H1 (cell line): ENCODE measurements around the gene FCN3. TPM values are rescaled to one million over a fixed set of nuclear protein-coding genes. Genes with fewer than 3 reads are reported as not detected.

ENCODE experiments used
- CTCF ChIA-PET: fragments of 300-600 bp; sonication (Branson Sonifier 250); formaldehyde crosslinking; loops from one replicate; lab custom pipeline; 2021; ENCODE audit not compliant: partially characterized antibody; lab: Charles Lee
- POLR2A ChIA-PET: fragments of 300-600 bp; sonication (Branson Sonifier 250); formaldehyde crosslinking; loops from one replicate; lab custom pipeline; 2021; ENCODE audit warnings: inconsistent platforms; ENCODE audit not compliant: partially characterized antibody; lab: Charles Lee
- DNase-seq, 2 experiments: peaks; one replicate each; pipeline versions ENCODE4 v3.0.0 to v3.0.0-alpha.2; 2010 to 2022; ENCODE audit warnings: low spot score in 2 of 2, low read depth in 1 of 2, mixed read lengths in 1 of 2
- FAIRE-seq: peaks from 2 replicates; lab custom pipeline; 2011; peaks lifted over from hg19 to GRCh38; lab: Jason Lieb, UNC
- H2AFZ ChIP-seq: 2 replicates; pipeline ENCODE4 v1.8.1; 2012; ENCODE audit warnings: low read length, inconsistent platforms
- H2AK5ac ChIP-seq: 2 replicates; pipeline ENCODE4 v1.6.1; 2013; ENCODE audit warnings: low read depth, low read length
- H2BK120ac ChIP-seq: replicated peaks from 2 replicates; pipeline ENCODE3; 2013; ENCODE audit warnings: low read depth, low read length, inconsistent platforms
- H2BK12ac ChIP-seq: 2 replicates; pipeline ENCODE4 v1.6.1; 2013; ENCODE audit warnings: low read depth, low read length
- H2BK15ac ChIP-seq: 2 replicates; pipeline ENCODE4 v1.6.1; 2013; ENCODE audit warnings: low read length
- H2BK20ac ChIP-seq: 2 replicates; pipeline ENCODE4 v1.6.1; 2013; ENCODE audit warnings: low read length
- H2BK5ac ChIP-seq: 2 replicates; pipeline ENCODE4 v1.6.1; 2013; ENCODE audit warnings: low read depth, low read length
- H3K14ac ChIP-seq: 2 replicates; pipeline ENCODE4 v1.6.1; 2013; ENCODE audit warnings: inconsistent platforms; ENCODE audit not compliant: insufficient read length
- H3K18ac ChIP-seq: 2 replicates; pipeline ENCODE4 v1.6.1; 2013; ENCODE audit warnings: low read length; ENCODE audit errors: extremely low read depth
- H3K23ac ChIP-seq: 2 replicates; pipeline ENCODE4 v1.6.1; 2013; ENCODE audit warnings: inconsistent platforms; ENCODE audit not compliant: insufficient read length
- H3K23me2 ChIP-seq: 2 replicates; pipeline ENCODE4 v1.6.1; 2013; ENCODE audit warnings: low read depth, low read length
- H3K27ac ChIP-seq: 2 replicates; pipeline ENCODE4 v1.6.1; 2011; ENCODE audit warnings: low read depth, low read length, inconsistent platforms
- H3K27me3 ChIP-seq, 4 experiments: replicated peaks in 1 of 4; 1 replicate in 1 of 4; 2 replicates in 3 of 4; pipeline versions ENCODE4 v1.6.1 to v1.8.1; 2011 to 2013; ENCODE audit warnings: low read length in 3 of 4, mild to moderate bottlenecking in 3 of 4, inconsistent platforms in 2 of 4, mixed read lengths in 2 of 4, moderate library complexity in 1 of 4; ENCODE audit not compliant: control insufficient read depth in 3 of 4, insufficient read depth in 3 of 4; ENCODE audit errors: extremely low read depth in 1 of 4
- H3K36me3 ChIP-seq, 4 experiments: 2 replicates each; pipeline versions ENCODE4 v1.6.1 to v1.8.1; 2011 to 2013; ENCODE audit warnings: mild to moderate bottlenecking in 4 of 4, low read length in 3 of 4, moderate library complexity in 2 of 4, control low read depth in 1 of 4, inconsistent platforms in 1 of 4; ENCODE audit not compliant: insufficient read depth in 4 of 4, control insufficient read depth in 2 of 4
- H3K4ac ChIP-seq: replicated peaks from 2 replicates; pipeline ENCODE3; 2013; ENCODE audit warnings: low read length, low read depth, mixed read lengths, inconsistent platforms; ENCODE audit not compliant: insufficient read length
- H3K4me1 ChIP-seq, 4 experiments: replicated peaks in 1 of 4; 1 replicate in 1 of 4; 2 replicates in 3 of 4; pipeline versions ENCODE4 v1.6.1 to v1.8.1; 2011 to 2013; ENCODE audit warnings: low read length in 3 of 4, inconsistent platforms in 2 of 4, mixed read lengths in 1 of 4; ENCODE audit not compliant: insufficient read depth in 4 of 4, control insufficient read depth in 3 of 4
- H3K4me2 ChIP-seq, 2 experiments: 2 replicates each; pipeline versions ENCODE4 v1.6.1 to v1.8.1; 2011 to 2013; ENCODE audit warnings: low read depth in 2 of 2, low read length in 2 of 2, control low read depth in 1 of 2, inconsistent platforms in 1 of 2, mild to moderate bottlenecking in 1 of 2; ENCODE audit not compliant: insufficient read depth in 1 of 2
- H3K4me3 ChIP-seq, 4 experiments: fragments of 200-600, 300-600 bp in 1 of 4; sonication (generic), shearing (Covaris generic), sonication (Bioruptor Twin) in 1 of 4; 2 replicates each; pipeline versions ENCODE4 v1.5.1 to v1.8.1; 2011 to 2016; ENCODE audit warnings: low read length in 4 of 4, low read depth in 3 of 4, control low read depth in 2 of 4, inconsistent platforms in 2 of 4, mild to moderate bottlenecking in 2 of 4, mixed read lengths in 1 of 4, moderate library complexity in 1 of 4; ENCODE audit not compliant: insufficient read depth in 2 of 4; ENCODE audit errors: extremely low read depth in 1 of 4
- H3K56ac ChIP-seq: replicated peaks from 2 replicates; pipeline ENCODE3; 2013; ENCODE audit warnings: low read depth, mild to moderate bottlenecking, mixed read lengths, low read length, inconsistent platforms; ENCODE audit not compliant: insufficient read length
- H3K79me1 ChIP-seq: 2 replicates; pipeline ENCODE4 v1.6.1; 2013; ENCODE audit warnings: low read depth, low read length, control low read depth
- H3K79me2 ChIP-seq, 2 experiments: 2 replicates each; pipeline versions ENCODE4 v1.6.1 to v1.8.1; 2012 to 2013; ENCODE audit warnings: low read length in 2 of 2, mild to moderate bottlenecking in 2 of 2, inconsistent platforms in 1 of 2; ENCODE audit not compliant: insufficient read depth in 2 of 2, control insufficient read depth in 1 of 2
- H3K9ac ChIP-seq, 4 experiments: replicated peaks in 1 of 4; 1 replicate in 1 of 4; 2 replicates in 3 of 4; pipeline versions ENCODE4 v1.6.1 to v1.8.1; 2011 to 2013; ENCODE audit warnings: low read depth in 3 of 4, low read length in 3 of 4, control low read depth in 2 of 4, mild to moderate bottlenecking in 2 of 4, moderate library complexity in 2 of 4, inconsistent platforms in 1 of 4; ENCODE audit errors: extremely low read depth in 1 of 4
- H3K9me3 ChIP-seq, 2 experiments: 2 replicates each; pipeline versions ENCODE4 v1.6.1 to v1.8.1; 2012 to 2013; ENCODE audit warnings: mild to moderate bottlenecking in 2 of 2, moderate library complexity in 2 of 2, control low read depth in 1 of 2, inconsistent platforms in 1 of 2, low read depth in 1 of 2, low read length in 1 of 2, mixed read lengths in 1 of 2; ENCODE audit not compliant: insufficient read depth in 2 of 2
- H4K20me1 ChIP-seq, 2 experiments: replicated peaks in 1 of 2; 2 replicates each; pipeline versions ENCODE3 to v1.8.1; 2011 to 2013; ENCODE audit warnings: inconsistent platforms in 2 of 2, low read length in 2 of 2, mild to moderate bottlenecking in 1 of 2; ENCODE audit not compliant: insufficient read depth in 2 of 2, control insufficient read depth in 1 of 2
- H4K5ac ChIP-seq: 2 replicates; pipeline ENCODE4 v1.6.1; 2013; ENCODE audit warnings: low read length, low read depth, mixed read lengths, inconsistent platforms; ENCODE audit not compliant: insufficient read length
- H4K8ac ChIP-seq: 2 replicates; pipeline ENCODE4 v1.8.0; 2013; ENCODE audit warnings: mild to moderate bottlenecking, moderate library complexity, low read length, inconsistent platforms; ENCODE audit not compliant: insufficient read depth; ENCODE audit errors: extremely low read depth
- H4K91ac ChIP-seq: replicated peaks from 2 replicates; pipeline ENCODE3; 2013; ENCODE audit warnings: low read length, mixed read lengths, inconsistent platforms; ENCODE audit not compliant: insufficient read length
- BRCA1 ChIP-seq: IDR thresholded peaks from 2 replicates; pipeline ENCODE4 v1.6.1; 2012; ENCODE audit warnings: low read depth, low read length, improper control_type of control experiment
- CHD1 ChIP-seq: IDR thresholded peaks from 2 replicates; pipeline ENCODE4 v1.6.1; 2012; ENCODE audit warnings: low read depth, low read length, improper control_type of control experiment
- CTBP2 ChIP-seq: IDR thresholded peaks from 2 replicates; pipeline ENCODE4 v1.7.0; 2011; ENCODE audit warnings: borderline replicate concordance, mild to moderate bottlenecking, moderate library complexity, mixed read lengths, low read length; ENCODE audit not compliant: insufficient read depth, insufficient read length
- EGR1 ChIP-seq: IDR thresholded peaks from 2 replicates; pipeline ENCODE4 v1.6.1; 2011; ENCODE audit warnings: low read depth, low read length, borderline replicate concordance
- GABPA ChIP-seq: IDR thresholded peaks from 2 replicates; pipeline ENCODE4 v1.6.1; 2011; ENCODE audit warnings: mild to moderate bottlenecking, low read length, moderate library complexity, borderline replicate concordance; ENCODE audit not compliant: insufficient read depth
- GTF2F1 ChIP-seq: IDR thresholded peaks from 2 replicates; pipeline ENCODE4 v1.6.1; 2012; ENCODE audit warnings: low read depth, low read length, improper control_type of control experiment, borderline replicate concordance
- KDM1A ChIP-seq: fragments of 200-600, 300-600 bp; sonication (generic); IDR thresholded peaks from 2 replicates; pipeline ENCODE4 v1.7.1; 2016; ENCODE audit warnings: mild to moderate bottlenecking, low read length, borderline replicate concordance
- KDM5A ChIP-seq: fragments of 200-600 bp; IDR thresholded peaks from 2 replicates; pipeline ENCODE4 v1.7.1; 2012; ENCODE audit warnings: mild to moderate bottlenecking, low read length, inconsistent platforms, mixed read lengths
- SIN3A ChIP-seq, 2 experiments: IDR thresholded peaks in 1 of 2; conservative IDR thresholded peaks in 1 of 2; 2 replicates each; pipeline ENCODE4 v1.6.1; 2011 to 2012; ENCODE audit warnings: low read length in 2 of 2, improper control_type of control experiment in 1 of 2, low read depth in 1 of 2, mild to moderate bottlenecking in 1 of 2
- SIRT6 ChIP-seq: IDR thresholded peaks from one replicate; pipeline ENCODE4 v1.7.1; 2012; ENCODE audit warnings: low read length, inconsistent platforms
- WGBS, 2 experiments: shearing (Covaris generic) in 1 of 2; methylation state at CpG; one replicate each; pipeline versions ENCODE4 v1.1.6 to v1.1.7; 2013 to 2015; ENCODE audit warnings: low lambda C conversion rate in 2 of 2, mixed read lengths in 2 of 2, inconsistent platforms in 1 of 2, low coverage in 1 of 2, missing lambda C conversion rate in 1 of 2; ENCODE audit not compliant: insufficient replicate concordance in 2 of 2, insufficient coverage in 1 of 2, insufficient read length in 1 of 2; ENCODE audit errors: extremely low coverage in 1 of 2, missing lambda C conversion rate in 1 of 2; 5-methylcytosine and 5-hydroxymethylcytosine counted together
- polyA plus RNA-seq, 7 experiments: library from polyadenylated mRNA; depleted of rRNA in 3 of 7; stranded (reverse) in 5 of 7; unstranded in 2 of 7; fragments of >200 nt in 5 of 7; fragments of 200-250 nt in 2 of 7; gene quantifications; 1 replicate in 5 of 7; 2 replicates in 1 of 7; 4 replicates in 1 of 7; pipeline versions ENCODE4 v1.2.1 to v1.2.3, GENCODE V29; 2011 to 2013; ENCODE audit warnings: missing spikeins in 2 of 7, mixed read lengths in 2 of 7
- total RNA-seq: library from RNA; stranded (reverse); fragmentation: NEBNext Ultra II Directional; extraction: Animal tissue kit (Norgen Biotek cat#: 25700); gene quantifications from 2 replicates; pipeline ENCODE4 v1.2.1, GENCODE V29; 2021

Gene FCN3
- total and polyA plus RNA-seq, 2 of the 8 experiments (the other 6 are each of a cell fraction or from before 2014, with no cell fraction given) = 0.30 to 0.57 TPM

- DNase-seq = no peak
- Histone ChIP-seq H4K5ac (no peak overlapping the region), H3K36me3 (no peaks in the 10 kb centered on the region), H3K27ac (no peak overlapping the region), H3K14ac (no peak overlapping the region), H2BK5ac (no peak overlapping the region), H3K23ac (no peak overlapping the region), H3K4ac (no peak overlapping the region)
- CTCF ChIA-PET = interaction anchor here (0.6 to 18.9 kb wide), 15 partner anchors 9 to 279 kb away, joined by 3 to 625 read pairs (median 4); partner anchors contain the start of genes AHDC1, FCN3, GPR3 and MAP3K6
- TF ChIP-seq KDM5A = no peak
- no peak for TF ChIP-seq SIN3A (conservative IDR thresholded peaks at IDR 0.05 in 1 of 2, IDR thresholded peaks at IDR 0.05 in 1 of 2; ENCODE audit: low read depth in 1 of 2, low read length in 2 of 2)
- TF ChIP-seq EGR1 = no peak
- no peak for TF ChIP-seq GABPA
- no peak for TF ChIP-seq CTBP2
- TF ChIP-seq CHD1 = no peak
- no peak for TF ChIP-seq GTF2F1
- no peak for TF ChIP-seq KDM1A
- no peak for TF ChIP-seq BRCA1
- no peak for TF ChIP-seq SIRT6
- TF ChIP-seq, all 59 proteins: peak for 0
- H3K9me3 ChIP-seq = no peaks in the 10 kb centered on the region
- H2AFZ ChIP-seq = no peak overlapping the region
- peaks cover 0 to 16% (median 9%) of the 10 kb centered on the region in 4 experiments; a peak in 6 of 7 replicates for H3K27me3 ChIP-seq
- no peak overlapping the region for H3K4me2 ChIP-seq
- no peak overlapping the region for H3K56ac ChIP-seq
- H2BK12ac ChIP-seq = no peak overlapping the region
- H3K4me3 ChIP-seq = no peak overlapping the region
- H3K79me1 ChIP-seq = no peaks in the 10 kb centered on the region
- peaks cover 4% of the 10 kb centered on the region; the same call in 1 of the 2 replicates for H3K23me2 ChIP-seq
- POLR2A ChIA-PET = interaction anchor here (1.0 to 3.7 kb wide), 4 partner anchors 10 to 226 kb away, joined by 3 to 18 read pairs (median 8); partner anchors contain the start of genes MAP3K6 and SLC9A1
- no peak overlapping the region for H2BK20ac ChIP-seq
- FAIRE-seq = no peak
- no peak overlapping the region for H2BK120ac ChIP-seq
- H4K91ac ChIP-seq = no peak overlapping the region
- WGBS, 2 experiments = 92% methylated on average over 12 of the region's 12 CpGs; no CpG with 5 or more reads in 1 of the 2 experiments
- no peaks in the 10 kb centered on the region for H4K20me1 ChIP-seq
- 0 out of 2 replicates have a peak overlapping the region, but pooled peaks have one; percentile 5 for H2AK5ac ChIP-seq
- no peak overlapping the region for H4K8ac ChIP-seq
- no peak overlapping the region for H3K9ac ChIP-seq
- H2BK15ac ChIP-seq = no peak overlapping the region
- no peaks in the 10 kb centered on the region for H3K79me2 ChIP-seq
- H3K18ac ChIP-seq = no peak overlapping the region
- H3K4me1 ChIP-seq = peaks cover 0 to 7% (median 0%) of the 10 kb centered on the region in 4 experiments; a peak in 2 of 7 replicates
Measured at GRCh38 chr1:27380766-27381733, 6.4 kb upstream of the FCN3 start.
